Esophagus muscularis mucosa (tissue), 3 donors: ENCODE results near the gene ZNF521.

ENCODE experiments used
- POLR2A ChIP-seq: fragments of 450-650 bp; IDR thresholded peaks from one replicate; pipeline ENCODE4 v1.6.1; 2017; ENCODE audit warnings: antibody characterized with exemption, moderate library complexity, mild to moderate bottlenecking, low read depth
- POLR2AphosphoS5 ChIP-seq, 2 donors: sonication (generic); formaldehyde crosslinking; IDR thresholded peaks; one replicate each; pipeline ENCODE4 v1.6.1; 2017; ENCODE audit warnings: antibody characterized with exemption in 2 of 2
- TF ChIP-seq, protein P1 (sequence below), 3 experiments: fragments of 200-600 bp in 2 of 3; fragments of 450-650 bp in 1 of 3; sonication (generic) in 2 of 3; IDR thresholded peaks; one replicate each; pipeline ENCODE4 v1.5.1; 2017 to 2019; ENCODE audit warnings: antibody characterized with exemption in 3 of 3, mild to moderate bottlenecking in 2 of 3, moderate library complexity in 1 of 3

DNA sequence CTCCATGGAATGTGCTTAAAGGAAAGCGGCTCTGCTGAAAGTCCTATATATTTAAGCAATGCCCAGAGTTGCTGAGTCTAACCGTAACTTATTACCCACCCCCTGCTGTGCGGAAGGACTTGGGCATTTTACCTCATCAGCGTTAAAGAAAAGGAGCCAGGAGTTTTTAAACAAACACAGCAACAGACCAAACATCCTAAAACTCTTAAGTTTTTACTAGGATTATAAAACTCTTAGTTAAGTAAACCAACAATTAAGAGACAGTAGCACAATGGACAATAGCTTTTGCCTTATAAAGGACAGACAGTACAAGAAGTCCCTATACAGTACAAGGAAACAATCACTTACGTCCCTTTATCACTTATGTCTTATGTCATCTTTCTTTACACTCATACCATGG is 90.2 kb downstream of the ZNF521 start:
- TF ChIP-seq, protein P1, sequence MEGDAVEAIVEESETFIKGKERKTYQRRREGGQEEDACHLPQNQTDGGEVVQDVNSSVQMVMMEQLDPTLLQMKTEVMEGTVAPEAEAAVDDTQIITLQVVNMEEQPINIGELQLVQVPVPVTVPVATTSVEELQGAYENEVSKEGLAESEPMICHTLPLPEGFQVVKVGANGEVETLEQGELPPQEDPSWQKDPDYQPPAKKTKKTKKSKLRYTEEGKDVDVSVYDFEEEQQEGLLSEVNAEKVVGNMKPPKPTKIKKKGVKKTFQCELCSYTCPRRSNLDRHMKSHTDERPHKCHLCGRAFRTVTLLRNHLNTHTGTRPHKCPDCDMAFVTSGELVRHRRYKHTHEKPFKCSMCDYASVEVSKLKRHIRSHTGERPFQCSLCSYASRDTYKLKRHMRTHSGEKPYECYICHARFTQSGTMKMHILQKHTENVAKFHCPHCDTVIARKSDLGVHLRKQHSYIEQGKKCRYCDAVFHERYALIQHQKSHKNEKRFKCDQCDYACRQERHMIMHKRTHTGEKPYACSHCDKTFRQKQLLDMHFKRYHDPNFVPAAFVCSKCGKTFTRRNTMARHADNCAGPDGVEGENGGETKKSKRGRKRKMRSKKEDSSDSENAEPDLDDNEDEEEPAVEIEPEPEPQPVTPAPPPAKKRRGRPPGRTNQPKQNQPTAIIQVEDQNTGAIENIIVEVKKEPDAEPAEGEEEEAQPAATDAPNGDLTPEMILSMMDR (IDR thresholded peaks at IDR 0.05): no peak
- TF ChIP-seq POLR2A (no peak), POLR2AphosphoS5 (IDR thresholded peaks at IDR 0.05) (no peak)
